Measurements from ENCODE around the gene IRX2.

IRX2 gene

DNA sequence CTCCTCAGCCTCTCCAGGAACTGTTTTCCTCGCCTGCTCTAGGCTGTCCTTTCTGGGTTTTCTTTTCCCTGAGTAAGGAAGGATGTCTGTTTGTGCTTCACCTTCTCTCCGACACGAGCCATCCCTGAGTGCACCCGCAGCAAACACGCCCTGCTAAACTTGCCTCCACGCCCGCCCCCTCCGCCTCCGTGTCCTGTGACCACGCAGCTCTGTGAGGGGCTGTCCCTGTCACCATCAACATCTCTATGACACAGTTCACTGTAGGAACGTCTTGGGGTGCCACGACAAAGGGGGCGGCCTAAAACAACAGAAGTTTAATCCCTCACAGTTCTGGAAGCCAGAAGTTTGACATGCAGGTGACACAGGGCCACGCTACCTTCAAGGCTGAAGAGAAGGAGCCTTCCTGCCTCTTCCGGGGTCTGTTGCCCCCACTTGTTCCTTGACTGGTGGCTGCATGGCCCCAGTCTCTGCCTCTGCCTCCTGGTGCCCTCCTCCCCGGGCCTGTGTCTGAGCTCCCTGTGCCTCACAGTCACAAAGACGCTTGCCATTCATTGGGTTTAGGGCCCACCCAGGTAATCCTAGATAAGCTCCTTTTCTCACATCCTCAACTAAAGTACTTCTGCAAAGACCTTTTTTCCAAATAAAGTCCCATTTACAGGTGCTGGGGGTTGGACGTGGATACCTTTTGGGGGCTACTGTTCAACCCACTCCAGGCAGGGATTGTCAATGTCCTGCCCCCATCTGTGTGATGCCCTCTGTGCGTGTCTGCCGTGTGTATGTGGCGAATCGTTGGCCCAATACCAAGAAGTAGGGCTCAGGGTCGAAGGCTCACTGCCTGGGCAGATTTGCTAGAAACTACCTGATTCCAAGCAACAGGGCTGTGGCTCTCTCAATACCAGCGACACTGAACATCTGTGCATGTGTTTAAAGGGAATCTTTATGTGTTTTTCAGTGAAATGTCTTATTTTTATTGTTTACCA lies 39.7 kb downstream of the IRX2 start:
- no peak for TF ChIP-seq ZFX (IDR thresholded peaks at IDR 0.05)
- TF ChIP-seq CTCF (conservative IDR thresholded peaks at IDR 0.05), result no peak
- H3K27ac ChIP-seq, result no peak overlapping the region

GRCh38 chr5:2710910-2711309 lies 40.6 kb downstream of the IRX2 start:
- TF ChIP-seq CTCF (conservative IDR thresholded peaks at IDR 0.05) (peak; percentile 62), ZFX (IDR thresholded peaks at IDR 0.05) (no peak)

GRCh38 chr5:2709976-2710689 lies 41.3 kb downstream of the IRX2 start:
- TF ChIP-seq CTCF (conservative IDR thresholded peaks at IDR 0.05) (no peak), ZFX (IDR thresholded peaks at IDR 0.05) (no peak)
- H3K27ac ChIP-seq, result no peak overlapping the region

More at GRCh38 chr5:2710910-2711309, 40.6 kb downstream of the IRX2 start:
- no peak overlapping the region for H3K27ac ChIP-seq

DNA sequence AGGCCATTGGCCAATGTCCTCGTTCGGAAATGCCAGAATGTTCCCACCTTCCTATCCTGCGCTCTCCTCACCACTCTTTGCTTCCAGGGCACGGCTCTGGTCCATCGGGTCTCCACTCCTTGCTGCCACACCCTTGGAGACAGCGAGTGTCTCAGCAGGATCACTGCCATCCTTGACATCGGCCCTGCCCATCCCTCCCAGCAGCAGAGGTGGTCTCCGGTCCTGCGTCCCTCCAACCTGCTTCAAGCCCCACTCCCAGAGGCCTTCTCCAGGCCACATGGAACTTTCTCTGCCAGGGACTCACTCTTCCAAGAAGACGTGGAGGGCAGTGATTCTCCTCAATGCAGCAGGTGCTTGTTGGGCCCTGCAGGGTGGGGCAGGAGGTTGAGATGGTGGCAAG lies 42.7 kb downstream of the IRX2 start:
- H3K27ac ChIP-seq, result no peak overlapping the region
- no peak for TF ChIP-seq CTCF (conservative IDR thresholded peaks at IDR 0.05)
- no peak for TF ChIP-seq ZFX (IDR thresholded peaks at IDR 0.05)

GRCh38 chr5:2708132-2708531 lies 43.3 kb downstream of the IRX2 start:
- H3K27ac ChIP-seq, result no peak overlapping the region
- TF ChIP-seq CTCF (conservative IDR thresholded peaks at IDR 0.05) (no peak), ZFX (IDR thresholded peaks at IDR 0.05) (no peak)

- TF ChIP-seq CTCF (conservative IDR thresholded peaks at IDR 0.05), result no peak
- no peak for TF ChIP-seq ZFX (IDR thresholded peaks at IDR 0.05)
- H3K27ac ChIP-seq, result no peak overlapping the region
Observed at GRCh38 chr5:2705861-2706260, 45.6 kb downstream of the IRX2 start.
